H9 (cell line): ENCODE measurements around the gene KCNH2. TPM values are rescaled to one million over a fixed set of nuclear protein-coding genes. Genes with fewer than 3 reads are reported as not detected.

ENCODE experiments used
- DNase-seq: peaks from one replicate; pipeline ENCODE4 v3.0.0-alpha.2; 2017
- H2AFZ ChIP-seq: one replicate; pipeline ENCODE4 v1.6.1; 2013; ENCODE audit warnings: mild to moderate bottlenecking, low read length, control low read depth, moderate library complexity
- H2AK5ac ChIP-seq: 2 replicates; pipeline ENCODE4 v1.6.1; 2013; ENCODE audit warnings: low read length, control low read depth, mixed read lengths; ENCODE audit not compliant: insufficient read length
- H2BK120ac ChIP-seq: one replicate; pipeline ENCODE4 v1.6.1; 2013; ENCODE audit warnings: low read depth, mild to moderate bottlenecking, low read length, control low read depth, inconsistent platforms; ENCODE audit not compliant: poor library complexity, severe bottlenecking
- H2BK12ac ChIP-seq: 2 replicates; pipeline ENCODE4 v1.6.1; 2013; ENCODE audit warnings: low read length, control low read depth, mixed read lengths, low read depth; ENCODE audit not compliant: insufficient read length
- H2BK15ac ChIP-seq: 2 replicates; pipeline ENCODE4 v1.6.1; 2013; ENCODE audit warnings: low read depth, low read length, control low read depth
- H2BK20ac ChIP-seq: one replicate; pipeline ENCODE4 v1.6.1; 2013; ENCODE audit warnings: low read depth, mild to moderate bottlenecking, low read length, control low read depth, inconsistent platforms; ENCODE audit not compliant: poor library complexity, severe bottlenecking
- H2BK5ac ChIP-seq: 2 replicates; pipeline ENCODE4 v1.6.1; 2013; ENCODE audit warnings: low read length, control low read depth, mixed read lengths; ENCODE audit not compliant: insufficient read length
- H3K14ac ChIP-seq: 2 replicates; pipeline ENCODE4 v1.6.1; 2013; ENCODE audit warnings: low read length, control low read depth; ENCODE audit not compliant: insufficient read depth
- H3K18ac ChIP-seq: 2 replicates; pipeline ENCODE4 v1.6.1; 2013; ENCODE audit warnings: low read depth, mild to moderate bottlenecking, mixed read lengths, low read length, control low read depth; ENCODE audit not compliant: insufficient read length
- H3K23ac ChIP-seq: 2 replicates; pipeline ENCODE4 v1.6.1; 2013; ENCODE audit warnings: low read length, control low read depth, mixed read lengths, low read depth; ENCODE audit not compliant: insufficient read length
- H3K23me2 ChIP-seq: 2 replicates; pipeline ENCODE4 v1.6.1; 2013; ENCODE audit warnings: low read depth, mild to moderate bottlenecking, mixed read lengths, low read length, control low read depth; ENCODE audit not compliant: insufficient read length, poor library complexity, severe bottlenecking
- H3K27ac ChIP-seq: 2 replicates; pipeline ENCODE4 v1.5.1; 2013; ENCODE audit warnings: low read length, control low read depth, mixed read lengths, low read depth; ENCODE audit not compliant: insufficient read length
- H3K27me3 ChIP-seq: 2 replicates; pipeline ENCODE4 v1.6.1; 2013; ENCODE audit warnings: low read length, control low read depth, inconsistent platforms; ENCODE audit not compliant: insufficient read depth
- H3K4ac ChIP-seq: 2 replicates; pipeline ENCODE4 v1.6.1; 2013; ENCODE audit warnings: low read depth, mild to moderate bottlenecking, control low read depth, inconsistent platforms, low read length, moderate library complexity
- H3K4me1 ChIP-seq: 2 replicates; pipeline ENCODE4 v1.6.1; 2013; ENCODE audit warnings: low read length, control low read depth, inconsistent platforms; ENCODE audit not compliant: insufficient read depth
- H3K4me2 ChIP-seq: 2 replicates; pipeline ENCODE4 v1.6.1; 2013; ENCODE audit warnings: low read length, control low read depth, mixed read lengths; ENCODE audit not compliant: insufficient read length, insufficient read depth
- H3K56ac ChIP-seq: 2 replicates; pipeline ENCODE4 v1.6.1; 2013; ENCODE audit warnings: low read depth, mild to moderate bottlenecking, mixed read lengths, low read length, control low read depth; ENCODE audit not compliant: insufficient read length
- H3K79me1 ChIP-seq: 2 replicates; pipeline ENCODE4 v1.6.1; 2013; ENCODE audit warnings: low read depth, mild to moderate bottlenecking, moderate library complexity, low read length, control low read depth, inconsistent platforms; ENCODE audit not compliant: insufficient read depth, poor library complexity, severe bottlenecking
- H3K79me2 ChIP-seq: 2 replicates; pipeline ENCODE4 v1.6.1; 2013; ENCODE audit warnings: low read length, control low read depth, inconsistent platforms; ENCODE audit not compliant: insufficient read depth
- H3K9ac ChIP-seq: 2 replicates; pipeline ENCODE4 v1.6.1; 2013; ENCODE audit warnings: low read length, control low read depth, mixed read lengths; ENCODE audit not compliant: insufficient read length; ENCODE audit errors: extremely low read depth
- H3K9me3 ChIP-seq: one replicate; pipeline ENCODE4 v1.6.1; 2013; ENCODE audit warnings: low read depth, low read length, inconsistent platforms; ENCODE audit not compliant: control insufficient read depth
- H3T11ph ChIP-seq: one replicate; pipeline ENCODE4 v1.6.1; 2013; ENCODE audit warnings: mild to moderate bottlenecking, low read length, control low read depth, inconsistent platforms
- H4K20me1 ChIP-seq: one replicate; pipeline ENCODE4 v1.6.1; 2013; ENCODE audit not compliant: control insufficient read depth, insufficient read length, insufficient read depth
- H4K5ac ChIP-seq: 2 replicates; pipeline ENCODE4 v1.6.1; 2013; ENCODE audit warnings: low read depth, mild to moderate bottlenecking, mixed read lengths, low read length, control low read depth; ENCODE audit not compliant: insufficient read length
- H4K8ac ChIP-seq: replicated peaks from 2 replicates; pipeline ENCODE4 v1.6.1; 2013; ENCODE audit warnings: low read length, control low read depth, mixed read lengths, low read depth; ENCODE audit not compliant: insufficient read length
- H4K91ac ChIP-seq: 2 replicates; pipeline ENCODE4 v1.6.1; 2013; ENCODE audit warnings: low read depth, mild to moderate bottlenecking, moderate library complexity, mixed read lengths, low read length, control low read depth; ENCODE audit not compliant: insufficient read length
- H3K27ac Mint-ChIP-seq, 3 experiments: 2 replicates in 2 of 3; 3 replicates in 1 of 3; pipeline ENCODE4 v1.8.0; 2020 to 2021; ENCODE audit warnings: mixed read lengths in 3 of 3, mild to moderate bottlenecking in 1 of 3, moderate library complexity in 1 of 3
- H3K27me3 Mint-ChIP-seq: 2 replicates; pipeline ENCODE4 v1.8.0; 2021; ENCODE audit warnings: low read depth, mild to moderate bottlenecking, moderate library complexity, mixed read lengths
- H3K36me3 Mint-ChIP-seq, 3 experiments: 2 replicates in 2 of 3; 3 replicates in 1 of 3; pipeline ENCODE4 v1.8.0; 2020 to 2021; ENCODE audit warnings: low read depth in 3 of 3, mixed read lengths in 3 of 3; ENCODE audit not compliant: insufficient read depth in 1 of 3
- H3K4me1 Mint-ChIP-seq, 2 experiments: 2 replicates each; pipeline ENCODE4 v1.8.0; 2020; ENCODE audit warnings: mixed read lengths in 2 of 2
- H3K4me3 Mint-ChIP-seq, 2 experiments: 2 replicates in 1 of 2; 3 replicates in 1 of 2; pipeline ENCODE4 v1.8.0; 2020 to 2021; ENCODE audit warnings: mild to moderate bottlenecking in 2 of 2, mixed read lengths in 2 of 2, moderate library complexity in 1 of 2
- H3K9me3 Mint-ChIP-seq, 2 experiments: 2 replicates in 1 of 2; 3 replicates in 1 of 2; pipeline ENCODE4 v1.8.0; 2020; ENCODE audit warnings: mild to moderate bottlenecking in 2 of 2, mixed read lengths in 2 of 2, moderate library complexity in 1 of 2
- WGBS: extraction: QIAGEN DNeasy Blood & Tissue Kit; methylation state at CpG from one replicate; pipeline ENCODE4 v1.1.7; 2013; ENCODE audit warnings: missing lambda C conversion rate, low lambda C conversion rate, mixed read lengths; ENCODE audit not compliant: insufficient read length; ENCODE audit errors: extremely low coverage; 5-methylcytosine and 5-hydroxymethylcytosine counted together
- total RNA-seq: library from RNA; stranded (reverse); gene quantifications from 2 replicates; pipeline ENCODE4 v1.2.1, GENCODE V29; 2021
- TF ChIP-seq, protein P1 (sequence below): fragments of 200-600 bp; sonication (generic); conservative IDR thresholded peaks from 3 replicates; pipeline ENCODE4 v1.8.0; 2021; ENCODE audit warnings: antibody characterized with exemption, mild to moderate bottlenecking

Gene KCNH2
- total RNA-seq, 1 experiment from 2014 or later: 4.5 TPM

DNA sequence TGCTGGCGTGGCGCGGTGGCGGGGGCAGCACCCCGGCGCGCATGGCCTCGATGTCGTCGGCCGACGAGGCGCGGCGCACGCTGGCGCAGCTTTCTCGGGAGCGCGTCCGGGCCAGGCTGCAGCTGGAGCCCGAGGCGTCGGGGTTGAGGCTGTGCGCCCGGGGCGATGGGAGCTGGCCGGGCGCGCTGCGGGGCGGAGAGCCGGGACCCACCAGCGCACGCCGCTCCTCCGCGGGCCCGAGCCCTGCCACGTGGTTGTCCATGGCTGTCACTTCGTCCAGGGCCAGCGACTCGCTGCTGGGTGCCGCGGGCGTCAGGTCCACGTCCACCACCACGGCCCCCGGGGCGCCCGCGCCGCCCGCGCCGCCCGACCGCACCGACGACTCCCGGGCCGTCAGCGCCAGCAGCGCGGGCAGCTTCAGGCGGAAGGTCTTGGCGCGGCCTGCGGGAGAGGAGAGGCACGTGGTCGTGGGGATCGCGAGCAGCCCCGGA is 20.0 kb downstream of the KCNH2 start:
- DNase-seq: no peak
- Histone ChIP-seq H3K27ac (no peak overlapping the region), H2BK20ac (no peak overlapping the region), H3K18ac (no peak overlapping the region), H4K91ac (no peak overlapping the region), H2BK12ac (no peak overlapping the region), H3K14ac (no peak overlapping the region), H4K8ac (no peak overlapping the region), H3K23ac (no peak overlapping the region), H2BK15ac (no peak overlapping the region), H3K79me2 (no peaks in the 10 kb centered on the region), H4K20me1 (no peaks in the 10 kb centered on the region), H3K4me1 (no peaks in the 10 kb centered on the region), H2AFZ (no peak overlapping the region), H2BK5ac (no peak overlapping the region), H3K9me3 (no peaks in the 10 kb centered on the region), H2AK5ac (no peak overlapping the region), H3K23me2 (no peaks in the 10 kb centered on the region), H3K4ac (no peak overlapping the region), H3K27me3 (no peaks in the 10 kb centered on the region), H3T11ph (no peak overlapping the region), H3K79me1 (no peaks in the 10 kb centered on the region), H2BK120ac (no peak overlapping the region), H3K4me2 (no peak overlapping the region), H4K5ac (no peak overlapping the region), H3K9ac (no peak overlapping the region), H3K56ac (no peak overlapping the region)
- TF ChIP-seq, protein P1, sequence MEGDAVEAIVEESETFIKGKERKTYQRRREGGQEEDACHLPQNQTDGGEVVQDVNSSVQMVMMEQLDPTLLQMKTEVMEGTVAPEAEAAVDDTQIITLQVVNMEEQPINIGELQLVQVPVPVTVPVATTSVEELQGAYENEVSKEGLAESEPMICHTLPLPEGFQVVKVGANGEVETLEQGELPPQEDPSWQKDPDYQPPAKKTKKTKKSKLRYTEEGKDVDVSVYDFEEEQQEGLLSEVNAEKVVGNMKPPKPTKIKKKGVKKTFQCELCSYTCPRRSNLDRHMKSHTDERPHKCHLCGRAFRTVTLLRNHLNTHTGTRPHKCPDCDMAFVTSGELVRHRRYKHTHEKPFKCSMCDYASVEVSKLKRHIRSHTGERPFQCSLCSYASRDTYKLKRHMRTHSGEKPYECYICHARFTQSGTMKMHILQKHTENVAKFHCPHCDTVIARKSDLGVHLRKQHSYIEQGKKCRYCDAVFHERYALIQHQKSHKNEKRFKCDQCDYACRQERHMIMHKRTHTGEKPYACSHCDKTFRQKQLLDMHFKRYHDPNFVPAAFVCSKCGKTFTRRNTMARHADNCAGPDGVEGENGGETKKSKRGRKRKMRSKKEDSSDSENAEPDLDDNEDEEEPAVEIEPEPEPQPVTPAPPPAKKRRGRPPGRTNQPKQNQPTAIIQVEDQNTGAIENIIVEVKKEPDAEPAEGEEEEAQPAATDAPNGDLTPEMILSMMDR: no peak
- WGBS: no CpG with 5 or more reads among the region's 74 CpGs
- Mint-ChIP-seq H3K27ac (no peak overlapping the region), H3K27me3 (peaks cover 3% of the 10 kb centered on the region), H3K36me3 (no peaks in the 10 kb centered on the region), H3K9me3 (no peaks in the 10 kb centered on the region), H3K4me3 (no peak overlapping the region), H3K4me1 (peaks cover 18 to 24% of the 10 kb centered on the region in 2 experiments)
